ENCODE data around the gene BRINP1. TPM values are rescaled to one million over a fixed set of nuclear protein-coding genes. Genes with fewer than 3 reads are reported as not detected.

BRINP1 gene
- total and polyA plus RNA-seq, 2 of the 8 experiments (the other 6 are each of a cell fraction or from before 2014, with no cell fraction given): 19.5 to 20.5 TPM

DNA sequence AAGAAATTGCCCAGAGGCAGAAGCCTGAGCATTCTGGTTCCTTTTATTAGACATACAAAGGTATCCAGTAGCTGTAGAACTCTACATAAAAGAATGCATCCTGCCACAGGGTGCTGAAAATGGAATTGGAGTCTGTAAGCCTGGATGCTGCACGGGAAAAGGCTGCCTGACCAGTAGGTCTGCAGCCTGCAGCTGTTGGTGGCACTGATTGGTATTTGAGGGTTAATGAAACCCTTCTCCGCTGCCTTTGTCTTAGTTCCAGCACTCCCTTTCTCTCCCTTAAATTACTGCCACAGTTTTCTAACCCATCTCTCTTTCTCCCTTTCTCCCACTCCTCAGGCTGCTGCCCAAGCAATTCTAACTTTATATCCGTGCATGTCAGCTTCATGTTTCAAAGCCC, 64.7 kb downstream of the BRINP1 start (continued):
- no peak for TF ChIP-seq RBBP5 (IDR thresholded peaks at IDR 0.05; ENCODE audit: borderline replicate concordance, low read depth, low read length)
